Measurements from ENCODE around the gene RUBCN.
"Not testable (repeated sequence)": the region's sequence is repeated elsewhere in the genome, so short reads cannot be mapped to it uniquely, and the experiment has no call there.

RUBCN gene

GRCh38 chr3:197654998-197655330 is 81.7 kb downstream of the RUBCN start:
- H3K36me3 ChIP-seq (ENCODE audit: insufficient read depth); H3K4me3 ChIP-seq (IDR thresholded peaks at IDR 0.05; ENCODE audit: insufficient read depth, low read depth, low read length); H3K79me2 ChIP-seq (ENCODE audit: insufficient read depth, low read depth); H3K4me2 ChIP-seq; H3K27me3 ChIP-seq (ENCODE audit: insufficient read depth, low read depth); H2AFZ ChIP-seq (ENCODE audit: low read depth); H4K20me1 ChIP-seq (ENCODE audit: insufficient read depth); H3K27ac ChIP-seq; H3K9ac ChIP-seq; H3K4me1 ChIP-seq (ENCODE audit: low read depth, poor library complexity, severe bottlenecking): not testable (repeated sequence)

GRCh38 chr3:197654090-197654997 is 82.4 kb downstream of the RUBCN start:
- not testable (repeated sequence) for H3K4me3 ChIP-seq (IDR thresholded peaks at IDR 0.05; ENCODE audit: insufficient read depth, low read depth, low read length); H2AFZ ChIP-seq (ENCODE audit: low read depth); H3K9ac ChIP-seq

GRCh38 chr3:197652860-197653259 is 83.8 kb downstream of the RUBCN start:
- not testable (repeated sequence) for H3K4me2 ChIP-seq; H3K9ac ChIP-seq; H3K4me3 ChIP-seq (IDR thresholded peaks at IDR 0.05; ENCODE audit: insufficient read depth, low read depth, low read length); H3K27ac ChIP-seq; H3K36me3 ChIP-seq (ENCODE audit: insufficient read depth); H2AFZ ChIP-seq (ENCODE audit: low read depth); H4K20me1 ChIP-seq (ENCODE audit: insufficient read depth); H3K4me1 ChIP-seq (ENCODE audit: low read depth, poor library complexity, severe bottlenecking); H3K79me2 ChIP-seq (ENCODE audit: insufficient read depth, low read depth); H3K27me3 ChIP-seq (ENCODE audit: insufficient read depth, low read depth)

More at GRCh38 chr3:197654090-197654997, 82.4 kb downstream of the RUBCN start:
- not testable (repeated sequence) for H4K20me1 ChIP-seq (ENCODE audit: insufficient read depth); H3K79me2 ChIP-seq (ENCODE audit: insufficient read depth, low read depth); H3K36me3 ChIP-seq (ENCODE audit: insufficient read depth); H3K27me3 ChIP-seq (ENCODE audit: insufficient read depth, low read depth); H3K27ac ChIP-seq; H3K4me1 ChIP-seq (ENCODE audit: low read depth, poor library complexity, severe bottlenecking); H3K4me2 ChIP-seq

GRCh38 chr3:197647649-197648048 is 89.1 kb downstream of the RUBCN start:
- not testable (repeated sequence) for H3K36me3 ChIP-seq (ENCODE audit: insufficient read depth); H3K79me2 ChIP-seq (ENCODE audit: insufficient read depth, low read depth); H3K9ac ChIP-seq; H3K27ac ChIP-seq; H4K20me1 ChIP-seq (ENCODE audit: insufficient read depth); H2AFZ ChIP-seq (ENCODE audit: low read depth); H3K4me1 ChIP-seq (ENCODE audit: low read depth, poor library complexity, severe bottlenecking); H3K4me2 ChIP-seq; H3K4me3 ChIP-seq (IDR thresholded peaks at IDR 0.05; ENCODE audit: insufficient read depth, low read depth, low read length); H3K27me3 ChIP-seq (ENCODE audit: insufficient read depth, low read depth)

GRCh38 chr3:197647191-197647590 is 89.5 kb downstream of the RUBCN start:
- H3K4me1 ChIP-seq (ENCODE audit: low read depth, poor library complexity, severe bottlenecking); H3K9ac ChIP-seq; H3K36me3 ChIP-seq (ENCODE audit: insufficient read depth); H3K4me2 ChIP-seq; H3K27ac ChIP-seq; H4K20me1 ChIP-seq (ENCODE audit: insufficient read depth); H3K27me3 ChIP-seq (ENCODE audit: insufficient read depth, low read depth); H3K79me2 ChIP-seq (ENCODE audit: insufficient read depth, low read depth); H2AFZ ChIP-seq (ENCODE audit: low read depth); H3K4me3 ChIP-seq (IDR thresholded peaks at IDR 0.05; ENCODE audit: insufficient read depth, low read depth, low read length): not testable (repeated sequence)

GRCh38 chr3:197646294-197646693 is 90.4 kb downstream of the RUBCN start:
- not testable (repeated sequence) for H2AFZ ChIP-seq (ENCODE audit: low read depth); H3K4me2 ChIP-seq; H4K20me1 ChIP-seq (ENCODE audit: insufficient read depth); H3K36me3 ChIP-seq (ENCODE audit: insufficient read depth); H3K4me1 ChIP-seq (ENCODE audit: low read depth, poor library complexity, severe bottlenecking); H3K9ac ChIP-seq; H3K27ac ChIP-seq; H3K79me2 ChIP-seq (ENCODE audit: insufficient read depth, low read depth); H3K4me3 ChIP-seq (IDR thresholded peaks at IDR 0.05; ENCODE audit: insufficient read depth, low read depth, low read length); H3K27me3 ChIP-seq (ENCODE audit: insufficient read depth, low read depth)

- H3K9ac ChIP-seq; H3K79me2 ChIP-seq (ENCODE audit: insufficient read depth, low read depth); H3K27me3 ChIP-seq (ENCODE audit: insufficient read depth, low read depth); H3K4me2 ChIP-seq; H3K4me3 ChIP-seq (IDR thresholded peaks at IDR 0.05; ENCODE audit: insufficient read depth, low read depth, low read length); H3K4me1 ChIP-seq (ENCODE audit: low read depth, poor library complexity, severe bottlenecking); H3K36me3 ChIP-seq (ENCODE audit: insufficient read depth); H3K27ac ChIP-seq; H4K20me1 ChIP-seq (ENCODE audit: insufficient read depth); H2AFZ ChIP-seq (ENCODE audit: low read depth): not testable (repeated sequence)
These were observed 99.1 kb downstream of the RUBCN start for GRCh38 chr3:197637556-197637955.

- H4K20me1 ChIP-seq (ENCODE audit: insufficient read depth); H3K36me3 ChIP-seq (ENCODE audit: insufficient read depth); H3K4me3 ChIP-seq (IDR thresholded peaks at IDR 0.05; ENCODE audit: insufficient read depth, low read depth, low read length); H3K27me3 ChIP-seq (ENCODE audit: insufficient read depth, low read depth); H3K27ac ChIP-seq; H3K4me1 ChIP-seq (ENCODE audit: low read depth, poor library complexity, severe bottlenecking); H3K79me2 ChIP-seq (ENCODE audit: insufficient read depth, low read depth); H3K9ac ChIP-seq; H2AFZ ChIP-seq (ENCODE audit: low read depth); H3K4me2 ChIP-seq: not testable (repeated sequence)
- TF ChIP-seq CTCF (conservative IDR thresholded peaks at IDR 0.05; ENCODE audit: low read depth, low read length): peak; percentile 36
These were observed 104.7 kb downstream of the RUBCN start for GRCh38 chr3:197631989-197632388.

- not testable (repeated sequence) for H3K9ac ChIP-seq; H4K20me1 ChIP-seq (ENCODE audit: insufficient read depth); H3K4me3 ChIP-seq (IDR thresholded peaks at IDR 0.05; ENCODE audit: insufficient read depth, low read depth, low read length); H3K36me3 ChIP-seq (ENCODE audit: insufficient read depth); H3K4me1 ChIP-seq (ENCODE audit: low read depth, poor library complexity, severe bottlenecking); H3K27me3 ChIP-seq (ENCODE audit: insufficient read depth, low read depth); H3K4me2 ChIP-seq; H2AFZ ChIP-seq (ENCODE audit: low read depth); H3K79me2 ChIP-seq (ENCODE audit: insufficient read depth, low read depth); H3K27ac ChIP-seq
These were observed 105.9 kb downstream of the RUBCN start for GRCh38 chr3:197630766-197631165.

GRCh38 chr3:197629286-197629685 is 107.4 kb downstream of the RUBCN start:
- H3K36me3 ChIP-seq (ENCODE audit: insufficient read depth); H3K4me1 ChIP-seq (ENCODE audit: low read depth, poor library complexity, severe bottlenecking): not testable (repeated sequence)
- peaks cover 11% of the 10 kb centered on the region; the same call in 1 of the 2 replicates for H3K79me2 ChIP-seq (ENCODE audit: insufficient read depth, low read depth)

More at GRCh38 chr3:197629286-197629685, 107.4 kb downstream of the RUBCN start:
- not testable (repeated sequence) for H3K4me3 ChIP-seq (IDR thresholded peaks at IDR 0.05; ENCODE audit: insufficient read depth, low read depth, low read length); H2AFZ ChIP-seq (ENCODE audit: low read depth); H3K27ac ChIP-seq; H3K27me3 ChIP-seq (ENCODE audit: insufficient read depth, low read depth); H3K9ac ChIP-seq; H4K20me1 ChIP-seq (ENCODE audit: insufficient read depth); H3K4me2 ChIP-seq

Measured in KMS-11 (cell line).